Neuron (in vitro differentiated cells): ENCODE data around the gene FBXO11.
"Not testable (repeated sequence)": the region's sequence is repeated elsewhere in the genome, so short reads cannot be mapped to it uniquely, and the experiment has no call there.

Source experiments
- H2AFZ ChIP-seq: one replicate; pipeline ENCODE4 v1.6.1; 2013; ENCODE audit warnings: low read depth, mild to moderate bottlenecking, inconsistent platforms, low read length, moderate library complexity
- H3K27me3 ChIP-seq: one replicate; pipeline ENCODE4 v1.6.1; 2013; ENCODE audit warnings: low read length; ENCODE audit not compliant: insufficient read depth
- H3K36me3 ChIP-seq: one replicate; pipeline ENCODE4 v1.6.1; 2013; ENCODE audit warnings: low read length; ENCODE audit not compliant: insufficient read depth
- H3K4me1 ChIP-seq: one replicate; pipeline ENCODE4 v1.6.1; 2013; ENCODE audit warnings: low read length; ENCODE audit not compliant: insufficient read depth
- H3K4me3 ChIP-seq: 2 replicates; pipeline ENCODE4 v1.5.1; 2013; ENCODE audit warnings: mild to moderate bottlenecking, low read length, moderate library complexity
- H3K9me3 ChIP-seq: one replicate; pipeline ENCODE4 v1.6.1; 2013; ENCODE audit warnings: low read length

FBXO11 gene

GRCh38 chr2:47907039-47907781 is 912 bp upstream of the FBXO11 start:
- Histone ChIP-seq H3K4me3 (peak overlapping the region; percentile 55), H3K27me3 (no peaks in the 10 kb centered on the region), H3K36me3 (no peaks in the 10 kb centered on the region), H3K9me3 (no peaks in the 10 kb centered on the region), H2AFZ (peak overlapping the region; percentile 28), H3K4me1 (peaks cover 13% of the 10 kb centered on the region)

DNA sequence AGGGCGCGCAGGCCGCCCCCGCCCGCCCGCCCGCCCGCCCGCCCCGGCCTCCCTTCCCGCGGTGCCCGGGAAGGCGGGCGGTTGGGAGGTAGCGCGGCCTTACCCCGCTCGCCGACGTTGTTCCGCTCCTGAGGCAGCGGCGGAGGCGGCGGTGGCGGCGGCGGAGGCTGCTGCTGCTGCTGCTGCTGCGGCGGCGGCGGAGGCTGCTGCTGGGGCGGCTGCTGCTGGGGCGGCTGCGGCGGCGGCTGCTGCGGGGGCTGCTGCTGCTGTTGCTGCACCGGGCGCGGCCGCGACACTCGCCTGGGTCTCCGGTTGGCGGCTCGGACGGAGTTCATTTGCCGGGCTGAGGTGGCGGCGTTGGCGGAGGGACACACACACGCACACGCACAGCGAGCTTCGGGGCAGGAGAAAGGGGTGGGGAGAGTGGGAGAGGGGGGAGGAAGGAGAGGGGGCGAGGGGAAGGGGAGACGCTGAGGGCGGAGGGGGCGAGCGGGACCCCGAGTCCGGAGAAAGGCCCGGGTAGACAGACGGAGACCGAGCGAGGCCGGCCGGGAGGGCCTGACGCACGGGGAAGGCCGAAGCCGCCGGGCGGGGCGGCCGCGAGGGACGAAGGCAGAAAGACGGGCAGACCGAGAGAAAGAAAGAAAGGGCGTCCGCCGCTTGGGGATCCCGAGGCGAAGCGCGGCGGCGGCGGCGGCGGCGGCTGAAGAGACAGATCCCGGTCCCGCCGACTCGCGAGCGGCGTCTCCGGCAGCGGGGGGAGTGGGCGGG is 727 bp downstream of the FBXO11 start:
- no peaks in the 10 kb centered on the region for H3K9me3 ChIP-seq
- peak overlapping the region; percentile 41 for H2AFZ ChIP-seq
- H3K27me3 ChIP-seq, result no peaks in the 10 kb centered on the region
- H3K36me3 ChIP-seq, result no peaks in the 10 kb centered on the region
- peak overlapping the region; percentile 61 for H3K4me3 ChIP-seq
- H3K4me1 ChIP-seq, result peaks cover 16% of the 10 kb centered on the region

DNA sequence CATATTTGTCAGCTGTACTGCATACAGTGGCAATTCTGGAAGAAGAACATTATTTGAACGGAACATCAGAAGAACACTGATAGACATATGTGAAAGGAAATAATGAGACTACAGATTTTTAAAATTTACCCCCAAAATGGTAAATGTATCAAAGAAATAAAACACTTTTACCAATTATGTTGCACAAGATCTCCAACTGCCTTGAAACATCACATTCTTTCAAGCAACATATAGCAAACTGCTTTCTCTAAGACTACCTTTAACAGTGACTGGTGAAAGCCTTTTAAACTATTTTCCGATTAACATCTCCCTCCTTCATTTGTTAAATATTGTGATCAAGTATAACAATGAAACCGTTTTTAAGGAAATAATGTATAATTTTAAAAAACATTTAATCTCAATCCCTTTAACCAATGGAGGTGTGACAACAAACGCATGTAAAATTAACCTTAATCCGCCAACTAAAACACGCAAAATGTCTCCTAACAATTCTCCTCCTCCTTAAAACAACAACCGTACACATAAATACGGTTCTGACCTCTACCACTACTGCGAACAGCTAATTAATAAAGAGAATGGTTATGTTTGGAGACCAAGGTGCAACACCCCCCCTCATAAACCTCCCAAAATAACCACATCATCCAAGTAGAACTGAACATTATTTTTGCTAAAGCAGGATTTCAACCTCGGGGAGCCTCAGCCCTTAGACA is 2.4 kb downstream of the FBXO11 start:
- Histone ChIP-seq H3K9me3 (no peaks in the 10 kb centered on the region), H3K36me3 (no peaks in the 10 kb centered on the region), H3K4me1 (peaks cover 16% of the 10 kb centered on the region), H2AFZ (no peak overlapping the region), H3K27me3 (no peaks in the 10 kb centered on the region), H3K4me3 (peak overlapping the region; percentile 61)

GRCh38 chr2:47901892-47902291 is 4.4 kb downstream of the FBXO11 start:
- H2AFZ ChIP-seq, H3K27me3 ChIP-seq, H3K4me3 ChIP-seq, H3K9me3 ChIP-seq, H3K36me3 ChIP-seq: not testable (repeated sequence)
- peaks cover 14% of the 10 kb centered on the region for H3K4me1 ChIP-seq

DNA sequence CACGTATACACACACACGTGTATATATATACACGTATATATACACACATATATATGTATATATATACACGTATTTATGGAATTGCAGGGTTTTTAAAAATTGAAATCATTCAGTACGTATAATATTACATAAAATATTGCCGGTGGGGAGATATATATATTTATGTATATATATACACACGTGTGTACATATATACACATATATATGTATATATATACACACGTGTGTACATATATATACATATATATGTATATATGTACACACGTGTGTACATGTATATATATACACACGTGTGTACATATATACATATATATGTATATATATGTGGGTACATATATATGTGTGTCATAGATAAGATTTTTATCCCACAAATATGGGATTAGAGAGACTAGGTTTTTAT is 5.4 kb downstream of the FBXO11 start:
- H2AFZ ChIP-seq, result no peak overlapping the region
- no peak overlapping the region for H3K4me3 ChIP-seq
- no peaks in the 10 kb centered on the region for H3K9me3 ChIP-seq
- H3K4me1 ChIP-seq, result peaks cover 14% of the 10 kb centered on the region
- H3K36me3 ChIP-seq, result no peaks in the 10 kb centered on the region
- H3K27me3 ChIP-seq, result no peaks in the 10 kb centered on the region

DNA sequence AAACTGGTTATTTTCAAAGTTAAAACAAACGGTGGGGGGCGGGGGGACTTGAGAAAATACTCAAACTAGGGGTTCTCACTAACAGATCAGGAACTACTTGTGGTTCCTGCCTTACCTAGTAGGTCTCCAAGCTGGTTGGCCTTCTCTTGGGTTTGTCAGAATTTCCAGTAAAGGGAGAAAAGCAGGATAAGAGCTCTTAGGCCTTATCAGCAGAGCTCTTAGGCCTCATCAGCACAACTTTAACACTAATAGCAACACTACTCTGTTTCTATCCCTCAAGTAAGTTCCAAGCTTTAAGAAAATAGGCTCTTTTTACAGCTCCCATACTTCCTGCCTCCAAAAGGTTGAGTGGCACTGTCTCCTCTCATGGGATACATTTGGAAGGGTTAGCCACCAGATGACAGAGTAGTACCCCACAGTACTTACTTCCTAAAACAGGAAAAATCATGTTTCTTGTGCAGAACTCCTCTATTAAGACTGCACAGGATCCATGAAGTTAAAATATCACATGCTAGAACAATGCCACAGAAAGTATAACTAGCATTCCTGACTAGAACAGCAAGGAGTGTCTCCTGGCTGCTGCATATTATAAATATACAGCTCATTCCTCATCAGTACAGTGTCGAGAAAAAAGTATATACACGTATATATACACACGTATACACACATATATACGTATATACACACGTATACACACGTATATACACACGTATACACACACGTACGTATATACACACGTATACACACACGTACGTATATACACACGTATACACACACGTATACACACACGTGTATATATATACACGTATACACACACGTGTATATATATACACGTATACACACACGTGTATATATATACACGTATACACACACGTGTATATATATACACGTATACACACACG is 6.1 kb downstream of the FBXO11 start:
- H3K27me3 ChIP-seq, result no peaks in the 10 kb centered on the region
- H3K4me3 ChIP-seq, result no peak overlapping the region
- no peaks in the 10 kb centered on the region for H3K36me3 ChIP-seq
- no peak overlapping the region for H2AFZ ChIP-seq
- peaks cover 14% of the 10 kb centered on the region for H3K4me1 ChIP-seq
- H3K9me3 ChIP-seq, result no peaks in the 10 kb centered on the region

- Histone ChIP-seq H2AFZ (no peak overlapping the region), H3K4me3 (no peak overlapping the region), H3K4me1 (peaks cover 12% of the 10 kb centered on the region), H3K36me3 (no peaks in the 10 kb centered on the region), H3K9me3 (no peaks in the 10 kb centered on the region), H3K27me3 (no peaks in the 10 kb centered on the region)
These were observed 8.2 kb downstream of the FBXO11 start for GRCh38 chr2:47897883-47898731.

DNA sequence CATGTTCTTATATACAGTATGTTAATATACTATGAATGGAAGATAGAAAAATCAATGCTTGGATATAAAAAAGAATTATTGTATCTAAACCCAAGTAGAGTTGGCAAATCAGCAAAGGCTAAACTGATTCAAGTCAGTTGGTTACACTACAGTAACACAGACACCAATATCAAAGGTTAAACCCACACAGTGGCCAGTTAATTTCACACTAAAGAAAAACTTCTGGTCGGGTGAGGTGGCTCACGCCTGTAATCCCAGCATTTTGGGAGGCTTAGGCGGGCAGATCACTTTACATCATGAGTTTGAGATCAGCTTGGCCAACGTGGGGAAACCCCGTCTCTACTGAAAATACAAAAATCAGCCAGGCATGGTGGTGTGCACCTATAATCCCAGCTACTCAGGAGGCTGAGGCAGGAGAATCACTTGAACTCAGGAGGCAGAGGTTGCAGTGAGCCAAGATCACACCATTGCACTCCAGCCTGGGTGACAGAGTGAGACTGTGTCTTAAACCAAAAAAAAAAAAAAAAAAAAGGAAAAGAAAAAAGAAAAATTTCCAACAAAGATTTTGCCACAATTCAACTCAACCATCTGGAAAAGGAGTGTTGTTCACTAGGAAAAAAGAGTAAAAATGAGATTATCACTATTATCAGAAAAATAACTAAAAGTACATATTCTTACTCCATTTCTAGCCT is 9.0 kb downstream of the FBXO11 start:
- not testable (repeated sequence) for H2AFZ ChIP-seq, H3K27me3 ChIP-seq, H3K36me3 ChIP-seq, H3K4me3 ChIP-seq, H3K4me1 ChIP-seq, H3K9me3 ChIP-seq

DNA sequence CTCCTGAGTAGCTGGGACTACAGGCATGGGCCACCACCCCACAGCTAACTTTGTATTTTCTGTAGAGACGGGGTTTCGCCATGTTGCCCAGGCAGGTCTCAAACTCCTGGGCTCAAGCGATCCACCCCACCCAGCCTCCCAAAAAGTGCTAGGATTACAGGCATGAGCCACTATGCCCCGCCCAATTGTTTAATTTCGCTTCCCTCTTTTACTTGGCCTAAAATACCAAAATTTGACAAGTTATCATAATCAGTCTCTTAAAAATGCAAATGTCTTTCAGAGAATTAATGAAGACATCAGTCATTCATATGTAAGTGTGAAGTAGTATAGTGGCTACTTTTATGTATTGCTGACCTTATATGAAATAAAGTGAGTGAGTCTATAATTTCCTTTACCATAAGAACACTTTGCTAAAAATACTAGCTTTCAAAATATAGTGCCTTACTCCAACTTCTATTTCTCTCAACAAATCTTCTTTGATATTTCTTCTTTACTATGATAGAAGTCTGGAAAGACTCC is 9.8 kb downstream of the FBXO11 start:
- no peak overlapping the region for H2AFZ ChIP-seq
- no peaks in the 10 kb centered on the region for H3K27me3 ChIP-seq
- H3K4me1 ChIP-seq, result no peaks in the 10 kb centered on the region
- no peaks in the 10 kb centered on the region for H3K9me3 ChIP-seq
- H3K36me3 ChIP-seq, result no peaks in the 10 kb centered on the region
- H3K4me3 ChIP-seq, result no peak overlapping the region

GRCh38 chr2:47893771-47894170 is 12.5 kb downstream of the FBXO11 start:
- Histone ChIP-seq H3K4me3 (no peak overlapping the region), H2AFZ (no peak overlapping the region), H3K27me3 (no peaks in the 10 kb centered on the region), H3K9me3 (no peaks in the 10 kb centered on the region), H3K4me1 (no peaks in the 10 kb centered on the region), H3K36me3 (peaks cover 11% of the 10 kb centered on the region)

GRCh38 chr2:47892338-47892730 is 14.0 kb downstream of the FBXO11 start:
- no peaks in the 10 kb centered on the region for H3K4me1 ChIP-seq
- H3K36me3 ChIP-seq, result peaks cover 13% of the 10 kb centered on the region
- peaks cover 2% of the 10 kb centered on the region for H3K9me3 ChIP-seq
- no peak overlapping the region for H2AFZ ChIP-seq
- no peak overlapping the region for H3K4me3 ChIP-seq
- no peaks in the 10 kb centered on the region for H3K27me3 ChIP-seq
